NCI-H748 (cell line): Measurements from ENCODE around the gene CNST.
A peak's percentile ranks its signal among the peaks of the same experiment; 100 is the strongest.

ENCODE experiments used
- DNase-seq: peaks from one replicate; lab custom pipeline; 2025; ENCODE audit not compliant: unreplicated experiment; lab: John Stamatoyannopoulos, UW

The CNST gene, protein sequence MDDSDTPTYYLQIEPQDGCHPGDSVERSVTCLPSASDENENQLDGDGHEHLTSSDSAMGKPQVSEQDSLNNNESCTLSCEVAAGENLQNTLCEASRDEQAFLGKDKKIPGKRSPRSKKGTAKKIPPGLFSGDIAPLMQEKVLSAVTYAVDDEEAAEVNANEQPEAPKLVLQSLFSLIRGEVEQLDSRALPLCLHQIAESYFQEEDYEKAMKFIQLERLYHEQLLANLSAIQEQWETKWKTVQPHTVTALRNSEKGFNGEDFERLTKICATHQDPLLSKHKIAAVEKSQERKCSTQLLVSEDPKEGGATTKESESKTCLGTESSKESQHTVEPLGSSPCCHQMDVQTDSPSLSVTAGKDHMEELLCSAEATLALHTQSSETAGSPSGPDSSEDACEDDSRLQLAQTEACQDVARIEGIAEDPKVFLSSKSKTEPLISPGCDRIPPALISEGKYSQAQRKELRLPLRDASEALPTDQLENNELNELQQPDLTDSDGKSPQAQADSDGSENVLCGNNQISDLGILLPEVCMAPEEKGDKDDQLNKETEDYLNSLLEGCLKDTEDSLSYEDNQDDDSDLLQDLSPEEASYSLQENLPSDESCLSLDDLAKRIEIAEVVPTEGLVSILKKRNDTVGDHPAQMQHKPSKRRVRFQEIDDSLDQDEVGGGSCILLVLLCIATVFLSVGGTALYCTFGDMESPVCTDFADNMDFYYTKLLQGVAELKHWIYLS

DNA sequence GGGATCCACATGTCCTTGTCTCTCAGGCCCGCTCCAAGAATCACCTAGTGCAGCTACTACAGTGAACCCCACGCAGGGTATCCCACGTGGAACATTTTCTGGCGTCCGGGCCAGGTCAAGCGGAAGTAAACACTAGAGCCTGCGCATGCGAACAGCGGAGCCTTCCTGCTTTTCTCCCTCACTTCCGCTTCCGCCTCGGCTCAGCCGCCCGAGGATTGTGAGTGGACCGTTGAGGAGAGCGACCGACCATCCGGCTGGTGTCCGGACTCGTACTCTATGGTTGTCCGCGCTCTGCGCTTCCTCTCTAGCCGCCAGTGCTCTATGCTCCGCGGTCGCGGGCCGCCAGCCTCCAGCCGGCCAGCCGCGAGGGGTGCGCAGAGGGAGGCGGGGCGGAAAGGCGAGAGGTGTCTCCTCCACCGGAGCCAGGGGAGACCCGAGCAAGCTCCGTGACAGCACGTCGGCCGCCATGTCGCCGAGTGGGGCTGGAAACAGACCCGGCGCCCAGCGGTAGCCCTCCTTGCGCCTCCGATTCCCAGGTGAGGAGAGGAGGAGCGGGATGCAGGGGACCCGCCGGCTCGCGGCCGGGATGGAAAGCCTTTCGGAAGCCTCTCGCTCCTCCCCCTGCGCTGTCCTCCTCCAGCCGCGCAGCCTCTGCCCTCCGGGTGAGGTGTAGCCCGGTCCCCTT is at the start of gene CNST, which contains the start of gene TFB2M:
Gene CNST, plus strand, starts transcription at position 329 of the 685 bp plus-strand sequence. CDS start 25,107 bp downstream, outside the sequence.
Gene TFB2M, minus strand, starts transcription at position 134 of the 685 bp plus-strand sequence. Its CDS starts 123 bp downstream, at position 11.
- DNase-seq: peak; percentile 98

DNA sequence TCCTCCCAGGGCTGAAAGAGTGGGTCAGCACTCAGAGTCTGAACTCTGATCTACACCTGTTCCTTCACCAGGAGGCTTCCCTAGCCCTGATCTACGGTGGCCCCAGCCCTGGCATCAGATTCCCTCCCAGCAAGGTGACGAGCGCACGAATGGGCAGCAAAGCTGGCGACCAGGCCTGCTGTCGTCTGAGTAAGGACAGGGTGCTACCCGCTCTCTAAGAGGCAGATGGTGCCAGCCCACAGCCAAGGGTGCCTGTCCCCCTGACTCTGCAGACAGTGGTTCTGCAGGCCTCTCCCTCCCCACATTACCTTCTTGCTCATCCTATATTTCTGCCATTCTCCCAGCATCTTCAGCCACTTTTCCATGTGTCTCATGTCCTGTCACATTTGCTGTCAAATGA is 48.9 kb upstream of the CNST start:
- DNase-seq: no peak

DNA sequence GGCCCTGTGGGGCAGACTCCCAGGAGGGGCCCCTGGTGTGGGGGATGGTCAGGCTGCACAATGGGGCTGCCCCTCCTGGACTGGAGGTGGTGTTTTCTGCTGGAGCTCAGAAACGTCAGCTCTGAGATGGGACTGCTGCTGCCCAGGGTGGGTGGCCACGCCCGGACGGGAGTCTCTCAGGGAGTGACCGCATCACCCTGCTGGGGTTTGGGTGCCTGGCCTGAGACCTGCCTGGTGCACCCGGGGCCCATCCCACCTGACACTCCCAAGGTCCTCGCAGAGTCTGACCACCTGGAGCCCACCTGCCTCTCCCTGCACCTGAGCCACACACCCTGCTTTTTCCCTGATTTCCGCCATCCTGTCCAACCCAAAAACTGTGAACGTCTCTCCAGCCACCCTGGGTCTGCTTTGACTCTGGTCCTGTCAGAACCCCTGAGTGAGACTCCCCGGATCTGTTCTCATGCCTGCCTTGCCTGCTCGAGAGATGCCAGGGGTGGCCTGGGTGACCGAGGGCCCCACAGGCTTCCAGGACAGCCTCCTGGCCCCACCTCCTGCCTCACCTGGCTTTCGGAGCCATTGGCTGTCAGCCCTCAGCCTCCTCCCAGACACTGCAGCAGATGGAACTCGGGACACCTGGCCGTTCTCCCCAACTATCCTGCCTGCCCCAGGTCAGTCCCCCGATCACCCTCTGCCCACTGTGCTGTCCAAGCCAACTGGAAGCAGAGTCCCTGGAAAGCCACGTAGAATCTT is 47.6 kb upstream of the CNST start:
- no peak for DNase-seq

DNA sequence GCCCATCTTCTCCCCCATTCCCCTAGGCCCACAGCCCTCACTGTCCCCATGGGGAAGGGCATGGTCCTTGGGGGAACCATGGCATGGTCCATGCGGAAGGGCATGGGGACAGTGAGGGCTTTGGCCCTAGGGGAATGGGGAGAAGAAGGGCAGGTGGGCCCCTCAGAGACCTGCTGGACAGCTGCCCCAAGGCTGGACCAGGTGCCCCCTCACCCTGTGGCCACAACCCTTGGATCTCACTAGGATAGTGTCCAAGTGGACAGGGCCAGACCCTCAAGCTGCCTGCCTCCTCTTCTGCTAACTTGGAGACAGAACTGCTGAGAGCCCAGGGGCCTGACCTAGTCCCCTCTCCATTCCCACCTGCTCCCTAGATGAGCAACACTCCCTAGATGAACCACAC is 46.7 kb upstream of the CNST start:
- DNase-seq: no peak

DNA sequence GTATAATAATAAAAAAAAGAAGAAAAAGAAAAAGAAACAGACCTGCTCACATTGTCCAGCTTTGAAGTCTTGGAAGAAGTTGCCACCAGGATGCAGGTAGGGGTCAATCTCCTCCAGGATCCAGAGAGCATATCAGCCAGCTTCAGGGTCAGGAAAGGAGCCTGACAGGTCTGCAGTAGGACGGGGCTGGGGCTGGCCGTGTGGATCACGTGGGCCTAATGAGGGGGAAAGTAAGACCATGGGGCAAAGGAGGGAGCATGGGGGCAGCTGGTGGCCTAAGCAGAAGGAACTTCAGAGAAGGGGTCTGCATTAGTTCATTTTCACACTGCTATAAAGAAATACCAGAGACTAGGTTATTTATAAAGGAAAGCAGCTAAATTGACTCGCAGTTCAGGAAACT is 39.9 kb upstream of the CNST start:
- DNase-seq: no peak

DNA sequence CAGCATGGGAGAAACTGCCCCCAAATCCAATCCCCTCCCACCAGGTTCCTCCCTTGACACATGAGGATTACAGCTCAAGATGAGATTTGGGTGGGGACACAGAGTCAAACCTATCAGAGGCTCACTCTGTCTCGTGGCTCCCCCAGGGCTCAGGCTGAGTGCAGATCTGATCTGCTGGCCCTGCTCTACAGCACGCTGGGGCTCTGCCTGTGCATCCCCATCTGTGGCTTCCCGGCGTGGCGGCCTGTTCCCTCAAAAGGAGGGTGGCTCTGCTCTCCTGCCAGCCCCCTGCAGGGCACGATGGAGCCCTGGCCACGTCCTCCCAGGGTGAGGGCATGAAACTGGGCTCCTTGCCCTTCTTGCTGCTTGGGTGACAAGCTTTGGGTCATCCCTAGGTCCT is 39.3 kb upstream of the CNST start:
- no peak for DNase-seq

DNA sequence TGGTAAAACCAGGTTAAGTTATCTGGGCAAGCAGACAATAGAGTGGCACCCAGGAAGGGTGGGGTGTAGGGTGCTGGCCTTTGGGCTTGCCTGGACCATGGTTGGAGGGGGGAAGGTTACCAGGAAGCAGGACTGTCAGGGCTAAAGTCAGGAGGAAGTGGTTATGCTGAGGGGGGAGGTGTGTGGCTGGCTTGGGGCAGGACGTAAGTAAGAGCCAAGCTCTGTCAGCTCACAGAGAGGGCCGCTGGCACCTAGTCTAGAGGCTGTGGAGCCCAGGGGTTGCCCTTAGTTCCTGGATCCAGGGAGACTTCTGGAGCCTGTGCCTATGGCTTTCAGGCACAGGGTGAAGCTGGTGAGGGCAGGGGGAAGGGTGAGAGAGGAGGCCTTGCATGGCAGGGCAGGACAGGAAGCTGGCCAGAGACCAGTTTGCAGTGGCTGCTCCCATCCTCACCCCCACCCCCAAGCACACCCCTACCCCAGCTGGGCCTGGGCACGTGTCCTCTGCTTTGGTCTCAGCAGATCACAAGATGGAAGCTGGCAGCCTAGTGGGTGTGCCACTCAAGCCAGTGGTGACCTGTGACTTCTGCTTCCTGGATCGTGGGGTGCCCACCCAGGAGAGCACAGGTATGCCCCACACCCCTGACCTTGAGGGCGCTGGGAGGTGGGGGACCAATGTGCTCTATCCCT is 38.7 kb upstream of the CNST start:
- no peak for DNase-seq

DNA sequence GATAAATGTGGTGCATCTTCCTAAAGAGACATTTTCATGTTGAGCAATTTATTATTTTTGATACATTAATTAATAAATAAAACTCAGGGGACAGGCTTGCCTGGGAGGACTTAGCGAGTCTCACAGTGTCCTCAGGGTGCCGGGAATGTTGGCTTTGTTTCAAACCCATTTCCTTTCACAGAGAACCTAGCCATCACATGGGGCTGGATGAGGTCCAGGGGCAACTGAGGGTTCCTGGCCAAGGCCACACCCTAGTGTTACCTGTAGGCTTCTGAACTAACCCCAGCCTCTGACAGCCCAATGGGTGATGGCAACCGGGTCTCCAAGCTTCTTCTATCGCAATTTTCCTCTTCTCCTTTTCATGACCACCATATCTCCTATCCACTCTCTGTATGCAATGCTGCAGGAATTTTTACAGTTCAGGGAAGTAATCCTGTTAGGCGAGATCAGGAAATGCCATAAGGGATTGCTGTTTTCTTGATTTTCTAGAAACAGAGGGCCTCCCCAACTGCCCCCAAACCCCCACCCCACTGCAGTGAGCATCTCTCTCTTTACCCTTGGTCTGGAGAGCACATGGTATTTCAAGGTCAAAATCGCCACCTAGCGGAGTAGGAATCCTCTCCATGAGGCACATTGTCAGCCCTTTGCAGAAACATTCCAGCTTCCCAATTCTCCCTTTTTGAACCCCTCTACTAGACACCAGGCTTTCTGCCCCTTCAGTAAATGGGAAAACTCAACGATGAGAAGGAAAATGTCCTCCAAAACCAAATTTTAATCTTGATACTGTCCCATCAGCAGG is 37.1 kb upstream of the CNST start:
- no peak for DNase-seq

DNA sequence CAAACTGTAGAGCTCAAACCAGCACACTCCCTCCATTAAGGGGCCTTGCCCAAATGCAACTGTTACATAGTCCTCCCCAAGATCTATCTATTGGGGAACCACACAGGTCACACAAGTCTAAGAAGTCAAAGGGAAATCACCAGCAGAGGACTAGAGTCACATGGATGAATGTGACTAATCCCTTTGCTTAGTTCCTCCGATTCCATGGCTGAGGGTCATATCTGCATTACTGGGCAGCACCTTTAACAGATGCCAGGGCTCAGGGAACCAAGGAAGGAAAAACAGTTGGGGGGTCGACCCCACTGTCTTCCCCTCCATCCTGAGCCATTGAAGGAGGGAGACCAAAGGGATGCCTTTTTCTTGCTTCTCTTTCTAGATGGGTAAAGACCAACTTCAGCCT is 35.8 kb upstream of the CNST start:
- DNase-seq: no peak

DNA sequence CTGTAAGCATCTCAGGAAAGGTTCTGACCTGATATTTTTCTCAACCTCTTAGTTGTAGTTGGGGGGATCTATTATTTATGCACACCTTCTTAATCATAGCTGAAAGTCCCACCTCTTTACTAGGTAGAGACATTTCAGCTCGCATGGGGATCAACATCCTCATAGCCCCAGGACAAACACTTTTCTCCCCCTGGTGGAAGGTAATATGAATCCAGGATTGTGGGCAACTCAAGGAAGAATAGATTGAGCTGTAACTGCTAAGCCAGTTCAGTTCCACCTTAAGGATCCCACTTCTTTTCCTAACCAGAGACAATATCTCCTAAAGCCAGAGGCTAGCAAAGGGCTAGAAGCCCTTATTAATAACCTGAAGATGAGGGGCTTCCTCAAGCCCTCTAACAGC is 33.7 kb upstream of the CNST start:
- DNase-seq: no peak

DNA sequence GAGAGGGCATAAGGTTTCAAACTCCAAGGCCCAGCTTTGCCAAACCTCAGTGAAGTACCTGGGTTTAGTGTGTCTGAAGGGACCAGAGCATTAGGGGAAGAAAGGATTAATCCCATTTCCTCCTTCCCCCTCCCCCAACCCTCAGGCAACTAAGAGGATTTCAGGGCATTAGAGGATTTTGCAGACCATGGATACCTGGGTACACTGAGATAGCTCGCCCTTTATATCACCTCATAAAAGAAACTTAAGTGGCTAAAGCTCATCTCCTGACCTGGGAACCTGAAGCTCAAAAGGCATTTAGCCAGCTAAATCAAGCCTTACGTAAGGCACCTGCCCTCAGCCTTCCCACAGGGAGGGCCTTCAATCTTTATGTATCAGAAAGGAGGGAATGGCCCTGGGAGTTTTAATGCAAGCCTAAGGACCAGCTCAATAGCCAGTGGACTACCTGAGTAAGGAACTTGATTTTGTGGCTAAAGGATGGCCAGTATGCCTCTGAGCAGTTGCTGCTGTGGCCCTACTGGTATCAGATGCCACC is 32.8 kb upstream of the CNST start:
- DNase-seq: no peak

DNA sequence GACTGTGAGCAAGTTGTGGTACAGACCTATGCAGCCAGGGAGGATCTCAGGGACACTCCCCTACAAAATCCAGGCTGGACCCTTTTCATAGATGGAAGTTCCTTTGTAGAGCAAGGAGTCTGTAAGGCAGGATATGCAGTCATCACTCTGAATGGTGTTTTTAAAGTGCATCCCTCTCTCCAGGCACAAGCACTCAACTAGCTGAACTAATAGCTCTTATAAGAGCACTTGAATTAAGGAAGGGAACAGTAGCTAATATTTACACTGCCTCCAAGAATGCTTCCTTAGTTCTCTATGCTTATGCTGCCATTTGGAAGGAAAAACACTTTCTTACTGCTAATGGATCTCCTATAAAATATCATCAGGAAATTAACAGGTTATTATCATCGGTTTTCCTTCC is 32.1 kb upstream of the CNST start:
- DNase-seq: peak; percentile 1

DNA sequence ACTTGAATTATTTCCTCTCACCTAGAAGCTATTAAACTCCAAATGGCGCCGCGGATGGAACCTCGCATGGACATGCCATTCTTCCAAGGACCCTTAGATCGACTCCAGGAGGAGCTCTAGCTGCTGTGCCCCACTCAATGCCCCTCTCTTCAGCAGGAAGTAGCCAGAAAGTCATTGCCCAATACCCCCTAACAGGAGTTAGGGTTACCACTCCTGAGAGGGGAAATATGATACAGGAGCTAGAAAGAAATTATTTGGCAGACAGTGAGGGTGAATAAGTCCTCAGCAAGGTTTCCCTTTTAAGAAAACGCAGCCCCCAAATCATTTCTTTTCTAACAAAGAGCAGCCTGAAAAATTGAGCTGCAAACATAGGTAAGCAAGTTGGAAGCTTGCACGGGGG is 28.8 kb upstream of the CNST start:
- peak; percentile 47 for DNase-seq

DNA sequence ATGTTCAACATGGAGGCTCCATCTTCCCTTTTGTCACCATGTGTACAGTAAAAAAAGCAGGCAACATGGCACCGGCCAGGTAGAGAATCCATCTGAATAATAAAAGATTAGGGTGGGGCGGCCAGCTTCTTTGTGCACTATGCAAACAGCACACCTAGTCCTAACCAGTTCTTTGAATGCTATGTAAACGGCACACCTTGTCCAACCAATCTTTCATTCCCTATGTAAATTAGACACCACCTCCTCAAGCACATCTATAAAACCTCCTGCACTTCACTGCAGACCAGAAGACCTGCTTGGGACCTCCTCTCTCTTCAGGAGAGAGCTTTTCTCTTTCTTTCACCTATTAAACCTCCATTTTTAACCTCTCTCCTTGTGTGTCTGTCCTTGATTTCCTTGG is 28.4 kb upstream of the CNST start:
- DNase-seq: peak; percentile 93

DNA sequence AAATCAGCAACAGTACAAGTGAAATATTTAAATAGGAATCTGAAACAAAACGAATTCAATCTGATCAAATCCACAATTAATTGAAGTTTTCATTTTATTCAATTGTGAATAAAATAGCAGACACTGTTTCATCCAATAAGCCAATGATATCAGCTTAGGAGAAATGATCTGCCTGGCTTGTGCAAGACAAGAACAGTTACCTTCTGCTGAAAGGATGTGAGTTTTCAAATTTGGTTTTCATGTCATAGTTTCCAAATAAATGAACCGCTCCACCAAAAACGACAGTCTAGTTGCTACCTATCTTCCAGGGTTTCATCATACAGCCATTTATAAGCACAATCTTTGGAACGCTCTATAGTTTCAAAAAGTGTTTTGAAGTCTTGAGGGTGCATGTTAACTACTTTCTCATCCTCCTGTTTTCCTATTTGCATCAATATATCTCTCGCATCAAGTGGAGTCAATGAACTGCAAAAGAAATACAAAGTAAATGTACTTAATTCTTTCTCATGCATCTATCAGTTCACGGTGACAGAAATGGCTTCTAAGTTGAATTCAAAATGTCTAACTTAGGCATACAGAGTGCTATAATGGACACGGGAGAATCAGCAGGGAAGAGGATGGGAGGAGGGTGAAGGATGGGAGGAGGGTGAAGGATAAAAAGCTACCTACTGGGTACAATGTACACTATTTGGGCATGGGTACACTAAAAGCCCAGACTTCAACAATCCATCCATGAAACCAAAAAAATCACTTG is 25.3 kb upstream of the CNST start:
- DNase-seq: no peak

DNA sequence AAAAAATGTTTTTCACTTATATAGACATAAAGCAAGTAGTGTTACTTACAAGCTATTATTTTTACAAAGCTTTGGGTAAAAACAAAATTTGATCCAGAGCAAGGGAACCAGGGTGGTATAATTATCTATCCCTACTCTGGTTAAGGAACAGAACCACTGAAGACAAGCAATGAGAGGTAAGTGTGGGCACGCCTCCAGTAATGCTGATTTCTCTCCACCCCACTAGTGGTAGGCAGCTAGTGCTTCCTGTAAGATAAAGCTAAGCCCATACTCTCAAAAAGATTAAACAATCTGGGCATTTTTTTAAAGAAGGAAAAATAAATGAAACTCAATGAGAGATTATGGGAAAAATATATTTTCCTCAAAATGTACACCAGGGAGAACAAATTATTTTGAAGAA is 22.3 kb upstream of the CNST start:
- no peak for DNase-seq

DNA sequence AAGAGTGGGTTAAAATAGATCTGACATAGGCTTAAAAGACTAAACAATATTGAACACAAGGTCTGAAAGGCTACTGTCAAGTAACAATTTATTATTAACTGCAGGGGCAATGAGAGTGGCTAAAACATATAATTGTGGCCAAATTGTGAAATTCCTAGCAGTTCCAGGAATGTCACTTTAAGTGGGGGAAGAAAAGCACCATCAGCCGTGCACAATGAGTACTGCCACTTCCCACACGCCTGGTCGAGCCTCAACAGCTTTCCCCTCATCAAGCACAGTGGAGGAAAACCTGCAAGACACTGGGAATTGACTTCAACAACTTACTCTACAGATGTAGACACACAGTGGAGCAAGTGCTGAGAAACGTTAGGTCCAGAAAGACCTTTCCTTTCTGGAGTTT is 16.6 kb upstream of the CNST start:
- no peak for DNase-seq

DNA sequence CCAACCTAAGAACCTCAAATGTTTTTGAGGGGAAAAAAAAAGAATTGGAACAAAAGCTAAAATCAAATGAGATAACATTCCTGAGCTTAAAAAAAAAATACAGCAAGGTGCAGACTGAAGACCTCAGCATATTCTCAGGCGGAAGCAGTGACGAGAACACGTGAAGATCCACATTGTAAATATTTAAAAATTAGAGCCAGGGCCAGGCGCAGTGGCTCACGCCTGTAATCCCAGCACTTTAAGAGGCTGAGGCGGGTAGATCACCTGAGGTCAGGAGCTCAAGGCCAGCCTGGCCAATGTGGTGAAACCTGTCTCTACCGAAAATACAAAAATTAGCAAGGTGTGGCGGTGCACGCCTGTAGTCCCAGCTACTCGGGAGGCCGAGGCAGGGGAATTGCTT is 15.9 kb upstream of the CNST start:
- no peak for DNase-seq

DNA sequence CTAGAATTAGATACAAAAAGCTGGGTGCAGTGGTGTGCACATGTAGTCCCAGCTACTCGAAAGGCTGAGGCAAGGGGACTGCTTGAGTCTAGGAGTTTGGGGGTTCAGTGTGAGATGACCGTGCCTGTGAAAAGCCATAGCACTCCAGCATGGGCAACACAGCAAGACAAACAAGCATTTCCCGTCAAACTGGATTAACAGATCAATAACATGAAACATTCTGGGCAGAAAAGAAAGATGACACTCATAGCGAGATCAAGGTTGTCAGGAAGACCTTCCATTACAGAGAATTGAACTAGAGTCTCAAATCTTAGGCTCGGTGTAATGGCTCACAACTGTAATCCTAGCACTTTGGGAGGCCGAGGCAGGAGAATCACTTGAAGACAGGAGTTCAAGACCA is 14.1 kb upstream of the CNST start:
- no peak for DNase-seq
